Stomach (tissue), 9 donors: Measurements from ENCODE around the gene AKAP6. TPM values are rescaled to one million over a fixed set of nuclear protein-coding genes. Genes with fewer than 3 reads are reported as not detected.

ENCODE experiments used
- DNase-seq, 2 donors: peaks; one replicate each; pipeline versions ENCODE4 v3.0.0 to v3.0.0-alpha.2; 2013 to 2019
- H3K27ac ChIP-seq, 5 donors: fragments of 200-600 bp in 4 of 5; sonication (generic) in 4 of 5; one replicate each; pipeline ENCODE4 v1.5.1; 2013 to 2019; ENCODE audit warnings: mild to moderate bottlenecking in 1 of 5, moderate library complexity in 1 of 5
- H3K27me3 ChIP-seq, 3 donors: fragments of 200-600 bp; sonication (generic); one replicate each; pipeline ENCODE4 v1.5.1; 2017 to 2019; ENCODE audit warnings: mixed run types in 1 of 3
- H3K36me3 ChIP-seq, 4 donors: fragments of 200-600 bp; sonication (generic); 1 replicate in 3 of 4; 2 replicates in 1 of 4; pipeline ENCODE4 v1.5.1; 2016 to 2019
- H3K4me1 ChIP-seq, 4 donors: fragments of 200-600 bp; sonication (generic); one replicate each; pipeline ENCODE4 v1.5.1; 2016 to 2019
- H3K4me3 ChIP-seq, 4 donors: fragments of 200-600 bp; sonication (generic) in 3 of 4; one replicate each; pipeline ENCODE4 v1.5.1; 2016 to 2019; ENCODE audit warnings: mild to moderate bottlenecking in 1 of 4
- H3K9me3 ChIP-seq, 4 donors: fragments of 200-600 bp; sonication (generic); one replicate each; pipeline ENCODE4 v1.5.1; 2016 to 2019
- EP300 ChIP-seq: sonication (generic); formaldehyde crosslinking; IDR thresholded peaks from one replicate; pipeline ENCODE4 v1.6.1; 2017; ENCODE audit warnings: antibody characterized with exemption
- POLR2A ChIP-seq, 4 donors: fragments of 450-650 bp; IDR thresholded peaks; one replicate each; pipeline ENCODE4 v1.6.1; 2016; ENCODE audit warnings: antibody characterized with exemption in 4 of 4, control low read depth in 2 of 4, mild to moderate bottlenecking in 1 of 4, moderate library complexity in 1 of 4
- POLR2AphosphoS5 ChIP-seq, 3 donors: sonication (generic); formaldehyde crosslinking; IDR thresholded peaks; one replicate each; pipeline ENCODE4 v1.6.1; 2016; ENCODE audit warnings: antibody characterized with exemption in 3 of 3
- WGBS, 5 donors: extraction: QIAGEN DNeasy Blood & Tissue Kit in 3 of 5; methylation state at CpG; one replicate each; pipeline versions ENCODE4 v1.1.5 to v1.1.7; 2013 to 2018; 5-methylcytosine and 5-hydroxymethylcytosine counted together
- intact Hi-C: fragments of 100-400 bp; cut with DNase I; formaldehyde crosslinking; loops from one replicate; pipeline ENCODE4 v1.15.1; 2023; ENCODE audit warnings: low total_unique reads
- polyA plus RNA-seq, 3 donors: library from polyadenylated mRNA; stranded (reverse); fragments of 200-250 nt; gene quantifications; one replicate each; pipeline ENCODE4 v1.2.3, GENCODE V29; 2013
- total RNA-seq, 5 donors: library from RNA; depleted of rRNA; stranded (reverse); fragments of >200 nt; gene quantifications; one replicate each; pipeline versions ENCODE4 v1.1.0 to v1.2.3, GENCODE V29; 2014 to 2016
- TF ChIP-seq, protein P1 (sequence below), 7 experiments: fragments of 450-650 bp in 4 of 7; fragments of 200-600 bp in 3 of 7; sonication (generic) in 3 of 7; IDR thresholded peaks; one replicate each; pipeline ENCODE4 v1.5.1; 2016 to 2019; ENCODE audit warnings: antibody characterized with exemption in 7 of 7, control low read depth in 2 of 7, mild to moderate bottlenecking in 1 of 7
- donor health status: healthy with polysubstance abuse.
- donor health status: Bipolar disorder and iron deficiency.
- donor health status: healthy.

The AKAP6 gene
- total and polyA plus RNA-seq, 8 donors, result 0.15 to 132 (median 3.3) TPM

DNA sequence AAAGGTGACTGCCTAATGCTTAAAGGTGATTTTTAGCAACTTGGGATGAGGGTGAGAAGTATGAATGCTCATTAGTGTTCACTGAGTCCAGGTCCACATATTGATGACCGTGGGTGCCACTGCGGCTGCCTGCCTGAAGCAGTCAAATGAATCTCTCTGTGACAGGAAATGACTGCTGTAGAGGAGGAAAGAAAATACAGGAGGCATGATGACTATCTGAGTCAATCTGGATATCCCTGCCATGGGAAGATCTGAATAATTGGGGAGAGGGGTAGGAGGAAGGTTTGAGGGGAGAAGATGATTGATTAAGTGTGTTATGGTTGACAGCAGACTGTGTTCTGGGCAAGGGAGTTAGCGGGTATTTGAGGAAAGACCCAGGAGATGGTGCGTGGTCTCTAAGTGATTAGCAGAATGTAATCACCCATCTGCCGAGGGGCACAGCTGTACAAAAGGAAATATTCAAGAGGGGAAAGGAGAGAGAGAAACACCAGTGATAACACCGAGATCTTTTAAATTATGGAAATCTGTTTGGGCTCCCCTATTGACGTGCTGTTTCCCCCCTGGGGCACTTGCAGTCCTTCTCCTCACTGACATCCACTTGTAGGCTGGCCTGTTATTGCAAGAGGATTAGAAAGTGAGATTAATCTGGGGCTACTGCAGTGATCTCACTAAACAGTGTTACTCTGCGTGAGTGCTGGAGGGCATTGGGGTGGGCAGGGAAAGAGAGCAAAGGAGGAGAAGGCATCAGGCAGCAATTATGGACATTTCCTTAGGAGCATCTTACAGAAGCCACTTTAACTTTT lies 97.7 kb downstream of the AKAP6 start:
- Histone ChIP-seq H3K27ac (peak overlapping the region in 2 of 5 donors; percentile 26 to 50), H3K27me3 (no peaks in the 10 kb centered on the region), H3K4me1 (peaks cover 0 to 16% (median 7%) of the 10 kb centered on the region in 4 donors), H3K4me3 (no peak overlapping the region), H3K36me3 (no peaks in the 10 kb centered on the region), H3K9me3 (peaks cover 0 to 9% (median 3%) of the 10 kb centered on the region in 4 donors)
- intact Hi-C loops, result no loop called here
- whole genome bisulfite sequencing, 5 donors, result 73 to 82% (median 74%) methylated on average over 8 of the region's 8 CpGs
- peak in 1 of 2 donors; percentile 28 for DNase-seq
- TF ChIP-seq, protein P1, sequence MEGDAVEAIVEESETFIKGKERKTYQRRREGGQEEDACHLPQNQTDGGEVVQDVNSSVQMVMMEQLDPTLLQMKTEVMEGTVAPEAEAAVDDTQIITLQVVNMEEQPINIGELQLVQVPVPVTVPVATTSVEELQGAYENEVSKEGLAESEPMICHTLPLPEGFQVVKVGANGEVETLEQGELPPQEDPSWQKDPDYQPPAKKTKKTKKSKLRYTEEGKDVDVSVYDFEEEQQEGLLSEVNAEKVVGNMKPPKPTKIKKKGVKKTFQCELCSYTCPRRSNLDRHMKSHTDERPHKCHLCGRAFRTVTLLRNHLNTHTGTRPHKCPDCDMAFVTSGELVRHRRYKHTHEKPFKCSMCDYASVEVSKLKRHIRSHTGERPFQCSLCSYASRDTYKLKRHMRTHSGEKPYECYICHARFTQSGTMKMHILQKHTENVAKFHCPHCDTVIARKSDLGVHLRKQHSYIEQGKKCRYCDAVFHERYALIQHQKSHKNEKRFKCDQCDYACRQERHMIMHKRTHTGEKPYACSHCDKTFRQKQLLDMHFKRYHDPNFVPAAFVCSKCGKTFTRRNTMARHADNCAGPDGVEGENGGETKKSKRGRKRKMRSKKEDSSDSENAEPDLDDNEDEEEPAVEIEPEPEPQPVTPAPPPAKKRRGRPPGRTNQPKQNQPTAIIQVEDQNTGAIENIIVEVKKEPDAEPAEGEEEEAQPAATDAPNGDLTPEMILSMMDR (IDR thresholded peaks at IDR 0.05), result no peak
- TF ChIP-seq POLR2A (IDR thresholded peaks at IDR 0.05) (no peak), POLR2AphosphoS5 (IDR thresholded peaks at IDR 0.05) (no peak), EP300 (no peak)

DNA sequence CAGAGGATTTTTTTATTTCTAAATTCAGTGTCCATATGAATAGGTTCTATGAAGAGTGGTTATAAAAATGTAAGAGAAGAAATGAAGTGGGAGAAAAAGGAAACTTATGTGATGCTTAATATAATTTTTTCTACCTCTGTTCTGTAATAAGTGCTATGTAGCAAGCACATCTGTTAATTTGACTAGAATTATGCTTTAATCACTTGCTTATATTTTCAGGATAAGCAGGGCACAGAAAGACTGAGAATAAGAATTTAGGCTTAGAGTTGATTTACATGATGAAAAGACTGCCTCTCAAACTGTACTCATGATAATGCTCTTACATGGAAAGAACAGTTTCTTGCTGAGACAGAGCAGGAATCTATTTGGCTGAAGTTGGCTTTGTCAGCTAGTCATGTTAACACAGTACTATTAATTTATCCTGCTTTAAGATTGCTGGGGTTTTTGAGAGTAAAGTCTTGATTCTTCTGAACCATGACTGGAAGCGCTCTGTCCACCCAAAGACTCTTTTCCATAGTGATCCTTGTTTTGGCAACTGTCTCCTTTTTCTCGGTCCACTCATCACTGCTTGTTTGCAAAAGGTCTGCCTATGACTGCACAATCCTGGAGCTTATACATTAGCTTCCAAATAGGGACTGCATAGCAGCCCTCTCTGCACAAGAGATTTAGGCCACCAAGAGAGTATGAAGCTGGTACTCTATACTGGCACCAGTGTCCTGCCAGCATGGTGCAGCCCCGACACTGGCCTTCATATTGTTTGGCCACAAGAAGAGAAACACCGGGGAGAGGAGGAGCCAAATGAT lies 98.8 kb downstream of the AKAP6 start:
- WGBS, 5 donors, result 49 to 61% (median 54%) methylated on average over 4 of the region's 4 CpGs
- peak overlapping the region in 3 of 4 donors; percentile 3 to 6 (median 5) for H3K4me3 ChIP-seq
- H3K27me3 ChIP-seq, result no peaks in the 10 kb centered on the region
- H3K4me1 ChIP-seq, result peaks cover 0 to 17% (median 7%) of the 10 kb centered on the region in 4 donors
- DNase-seq, result peak in 1 of 2 donors; percentile 40
- intact Hi-C loops, result no loop called here
- no peaks in the 10 kb centered on the region for H3K36me3 ChIP-seq
- no peaks in the 10 kb centered on the region for H3K9me3 ChIP-seq
- no peak for TF ChIP-seq EP300
- no peak for TF ChIP-seq POLR2AphosphoS5 (IDR thresholded peaks at IDR 0.05)
- TF ChIP-seq, protein P1 (IDR thresholded peaks at IDR 0.05), result no peak
- no peak for TF ChIP-seq POLR2A (IDR thresholded peaks at IDR 0.05)
- H3K27ac ChIP-seq, result peak overlapping the region in 2 of 5 donors; percentile 26 to 50

DNA sequence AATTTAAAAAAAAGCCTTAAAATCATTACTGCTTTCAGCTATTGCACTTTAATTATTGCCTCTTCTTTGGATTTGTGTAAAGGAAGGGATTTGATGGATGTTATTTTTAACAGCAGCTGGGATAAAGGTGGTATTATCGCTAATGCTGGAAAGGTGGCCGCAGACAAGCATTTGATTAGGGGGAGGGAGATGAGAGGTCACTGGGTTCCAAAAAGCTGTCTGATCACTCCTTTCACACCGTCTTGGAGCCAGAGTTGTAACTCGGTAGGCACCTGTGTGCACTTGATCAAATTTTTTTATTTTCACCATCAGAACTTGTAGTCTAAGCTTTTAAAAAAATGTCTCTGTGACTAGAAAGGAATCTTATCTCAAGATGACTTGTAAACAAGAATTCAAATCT lies 99.8 kb downstream of the AKAP6 start:
- WGBS, 5 donors, result 32 to 54% (median 45%) methylated on average over 4 of the region's 4 CpGs
- intact Hi-C loops, result no loop called here
- H3K27ac ChIP-seq, result peak overlapping the region in 2 of 5 donors; percentile 15 to 26

DNA sequence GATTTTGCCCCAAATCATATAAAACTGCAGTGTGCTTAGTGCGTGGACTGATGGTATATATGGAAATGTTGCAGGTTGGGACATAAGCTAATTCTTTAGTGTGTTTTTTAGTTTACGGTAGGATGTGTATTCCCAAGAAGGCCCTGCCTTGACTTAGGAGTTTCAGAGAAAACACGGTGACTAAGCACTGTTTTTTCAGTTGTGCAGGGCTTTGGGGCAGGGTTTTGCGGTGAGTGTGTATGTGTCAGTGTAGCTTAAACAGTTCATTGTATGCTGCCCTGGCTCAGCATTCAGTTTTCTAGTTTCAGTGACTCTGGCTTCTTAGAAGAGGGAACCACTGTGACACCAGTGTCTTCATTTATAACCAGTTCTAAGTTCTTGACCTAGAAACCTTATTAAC lies 101.2 kb downstream of the AKAP6 start:
- Histone ChIP-seq H3K27ac (no peak overlapping the region), H3K4me3 (no peak overlapping the region)

More for the DNA sequence above, 99.8 kb downstream of the AKAP6 start:
- DNase-seq, result no peak
- no peaks in the 10 kb centered on the region for H3K36me3 ChIP-seq
- peak overlapping the region in 3 of 4 donors; percentile 3 to 6 (median 5) for H3K4me3 ChIP-seq
- H3K9me3 ChIP-seq, result no peaks in the 10 kb centered on the region
- peaks cover 0 to 24% (median 9%) of the 10 kb centered on the region in 4 donors for H3K4me1 ChIP-seq
- TF ChIP-seq POLR2A (IDR thresholded peaks at IDR 0.05), result no peak
- TF ChIP-seq, protein P1 (IDR thresholded peaks at IDR 0.05), result no peak
- TF ChIP-seq EP300, result no peak
- no peak for TF ChIP-seq POLR2AphosphoS5 (IDR thresholded peaks at IDR 0.05)
- no peaks in the 10 kb centered on the region for H3K27me3 ChIP-seq

More for the DNA sequence above, 101.2 kb downstream of the AKAP6 start:
- intact Hi-C loops, result no loop called here
- H3K4me1 ChIP-seq, result peaks cover 0 to 24% (median 9%) of the 10 kb centered on the region in 4 donors
- 87 to 92% (median 88%) methylated on average over 4 of the region's 4 CpGs for WGBS, 5 donors
- no peaks in the 10 kb centered on the region for H3K36me3 ChIP-seq
- no peaks in the 10 kb centered on the region for H3K9me3 ChIP-seq
- TF ChIP-seq, protein P1 (IDR thresholded peaks at IDR 0.05), result no peak
- no peak for TF ChIP-seq POLR2A (IDR thresholded peaks at IDR 0.05)
- no peak for TF ChIP-seq EP300
- TF ChIP-seq POLR2AphosphoS5 (IDR thresholded peaks at IDR 0.05), result no peak
- DNase-seq, result no peak
- H3K27me3 ChIP-seq, result no peaks in the 10 kb centered on the region
